Renal cortical epithelial cell (primary cell): ENCODE measurements around the gene SELENOH. TPM values are rescaled to one million over a fixed set of nuclear protein-coding genes. Genes with fewer than 3 reads are reported as not detected.

ENCODE experiments used
- DNase-seq: peaks from one replicate; pipeline ENCODE4 v3.0.0-alpha.2; 2011; ENCODE audit warnings: low read depth
- total RNA-seq: library from RNA; depleted of rRNA; stranded (reverse); fragments of >200 nt; gene quantifications from 2 replicates; pipeline ENCODE4 v1.2.3, GENCODE V29; 2014

The SELENOH gene
- total RNA-seq, 1 donor from 2014 or later = 48.1 TPM

- no peak for DNase-seq
These were observed 5.6 kb downstream of the SELENOH start for GRCh38 chr11:57746920-57747319.

GRCh38 chr11:57751176-57751575, 9.9 kb downstream of the SELENOH start:
- no peak for DNase-seq

DNA sequence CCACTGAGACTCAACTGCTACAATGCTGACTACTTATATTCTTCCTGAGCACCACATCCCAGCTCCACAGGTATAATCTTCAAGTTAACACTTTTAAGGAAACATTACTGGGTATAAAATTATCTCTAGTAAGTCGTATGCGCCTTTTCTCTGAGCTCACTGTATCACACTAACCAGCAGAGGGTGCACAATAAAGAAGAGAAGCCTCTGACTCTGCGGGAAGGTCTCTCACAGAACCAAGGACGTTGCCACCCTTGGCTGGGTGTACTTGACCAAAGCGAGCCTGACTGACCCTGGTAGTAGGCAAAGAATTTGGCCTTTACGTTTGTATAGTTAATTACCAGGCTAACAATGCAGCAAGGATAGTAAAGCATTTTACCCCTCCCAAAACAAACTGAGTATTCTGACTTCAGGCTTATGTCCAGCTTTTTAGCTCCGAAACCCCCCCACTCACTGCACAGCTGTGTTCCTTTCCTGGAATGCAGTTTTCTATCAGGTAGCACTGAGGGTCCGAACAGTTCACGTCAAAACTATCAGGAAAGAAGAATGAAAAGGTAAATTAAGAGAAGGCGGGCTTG, 10.5 kb downstream of the SELENOH start, which contains the start of gene BTBD18:
BTBD18 (minus strand) TSS at position 144 of the 578 bp plus-strand sequence. CDS start 631 bp downstream, outside the sequence.
- peak; percentile 69 for DNase-seq

DNA sequence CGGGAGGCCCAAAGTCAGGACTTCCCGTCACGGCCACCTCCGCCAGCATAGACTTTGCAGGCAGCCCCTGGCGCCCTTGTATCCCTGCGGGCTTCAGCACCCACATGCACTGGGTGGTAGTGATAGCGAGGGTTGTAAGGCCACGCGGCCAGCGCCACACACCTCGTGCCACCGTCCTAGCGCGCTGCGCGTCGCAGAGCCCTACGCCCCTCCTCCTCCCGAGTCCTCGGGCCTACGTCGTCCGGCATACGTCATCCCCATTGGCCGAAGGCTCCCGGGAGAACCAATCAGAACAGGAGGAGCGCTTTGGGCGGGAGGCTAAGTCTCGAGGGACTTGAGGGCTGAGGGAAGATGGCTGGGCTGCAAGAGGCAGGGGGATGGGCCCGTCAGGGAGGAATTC, 11.7 kb downstream of the SELENOH start:
- no peak for DNase-seq

GRCh38 chr11:57758174-57758573, 16.9 kb downstream of the SELENOH start:
- DNase-seq = no peak

- peak; percentile 97 for DNase-seq
These were observed 20.3 kb downstream of the SELENOH start, which contains the start of gene CTNND1 for GRCh38 chr11:57761301-57762234. Gene CTNND1 (plus strand): TSS chr11:57761802. CDS start chr11:57791479, 29,677 bp downstream.

DNA sequence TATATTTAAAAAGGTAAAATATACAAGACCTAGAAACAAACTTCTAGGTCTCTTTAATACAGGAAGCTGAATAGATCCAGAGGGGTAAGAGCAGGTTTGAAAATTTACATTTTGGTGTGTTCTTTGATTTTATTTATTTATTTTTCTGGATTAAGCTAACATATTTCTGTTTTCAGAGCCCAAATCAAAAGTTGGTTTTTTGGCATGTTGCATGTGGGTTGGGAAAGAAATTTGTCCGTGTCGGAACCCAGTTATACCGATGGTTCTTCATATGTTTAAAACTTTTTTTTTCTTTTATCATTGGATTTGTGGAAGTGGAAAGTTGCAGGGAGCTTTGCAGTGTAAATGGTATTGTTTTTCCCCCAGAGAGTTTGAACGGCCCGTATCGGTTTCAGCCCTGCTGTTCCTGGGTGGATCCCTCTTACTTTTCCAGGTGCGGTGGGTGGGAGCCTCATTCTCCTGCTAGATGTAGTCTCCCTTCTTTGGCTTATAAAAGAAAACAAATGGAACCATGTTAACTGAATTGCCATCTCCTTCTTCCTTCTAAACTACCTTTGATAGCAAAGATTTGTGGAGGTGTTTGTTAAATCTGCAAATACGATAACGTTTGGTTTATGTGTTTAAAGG, 21.1 kb downstream of the SELENOH start:
- DNase-seq = no peak

GRCh38 chr11:57763568-57763967, 22.3 kb downstream of the SELENOH start:
- DNase-seq = peak; percentile 72

GRCh38 chr11:57764021-57764420, 22.7 kb downstream of the SELENOH start:
- DNase-seq = no peak

GRCh38 chr11:57764566-57764965, 23.3 kb downstream of the SELENOH start:
- peak; percentile 54 for DNase-seq

- DNase-seq = no peak
These were observed 23.7 kb downstream of the SELENOH start for GRCh38 chr11:57764972-57765371.

DNA sequence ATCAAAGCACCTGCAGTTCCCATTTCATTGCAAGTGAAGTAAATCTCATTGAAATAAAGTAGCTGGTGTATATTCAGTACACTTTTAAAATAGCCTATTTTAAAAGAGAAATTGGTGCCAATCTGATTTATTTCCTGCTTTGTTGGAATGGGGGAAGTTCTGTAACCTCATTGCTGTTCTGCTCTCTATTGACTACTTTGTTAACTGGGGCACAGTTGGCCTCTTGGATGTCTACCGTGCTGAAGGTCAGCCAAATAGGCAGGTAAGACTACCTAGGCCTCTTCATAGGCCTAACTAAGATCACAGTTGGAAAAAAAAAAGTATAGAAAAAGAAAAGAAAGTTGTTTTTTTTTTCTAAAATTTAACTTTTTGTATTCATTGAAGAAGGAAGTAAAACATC, 29.5 kb downstream of the SELENOH start:
- DNase-seq = no peak

DNA sequence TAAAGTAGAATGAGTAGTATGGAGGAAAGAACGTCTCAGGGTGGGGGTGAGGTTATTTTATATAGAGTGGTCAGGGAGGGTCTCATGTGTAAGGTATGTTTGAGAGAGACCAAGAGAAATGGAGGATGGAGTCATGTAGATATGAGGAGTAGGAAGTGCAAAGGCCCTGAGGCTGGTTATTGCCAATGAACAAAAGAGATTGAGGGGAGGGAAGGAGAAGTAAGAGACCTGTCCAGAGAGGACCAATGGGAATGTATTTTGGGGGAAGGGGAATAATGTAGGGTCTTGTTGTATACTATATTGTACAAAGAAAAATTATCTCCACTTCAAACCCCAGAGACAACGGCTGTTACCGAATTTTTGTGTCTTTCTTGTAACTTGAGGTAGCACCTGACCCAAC, 30.1 kb downstream of the SELENOH start:
- DNase-seq = no peak

- DNase-seq = peak; percentile 50
These were observed 31.3 kb downstream of the SELENOH start for GRCh38 chr11:57772562-57772961.

DNA sequence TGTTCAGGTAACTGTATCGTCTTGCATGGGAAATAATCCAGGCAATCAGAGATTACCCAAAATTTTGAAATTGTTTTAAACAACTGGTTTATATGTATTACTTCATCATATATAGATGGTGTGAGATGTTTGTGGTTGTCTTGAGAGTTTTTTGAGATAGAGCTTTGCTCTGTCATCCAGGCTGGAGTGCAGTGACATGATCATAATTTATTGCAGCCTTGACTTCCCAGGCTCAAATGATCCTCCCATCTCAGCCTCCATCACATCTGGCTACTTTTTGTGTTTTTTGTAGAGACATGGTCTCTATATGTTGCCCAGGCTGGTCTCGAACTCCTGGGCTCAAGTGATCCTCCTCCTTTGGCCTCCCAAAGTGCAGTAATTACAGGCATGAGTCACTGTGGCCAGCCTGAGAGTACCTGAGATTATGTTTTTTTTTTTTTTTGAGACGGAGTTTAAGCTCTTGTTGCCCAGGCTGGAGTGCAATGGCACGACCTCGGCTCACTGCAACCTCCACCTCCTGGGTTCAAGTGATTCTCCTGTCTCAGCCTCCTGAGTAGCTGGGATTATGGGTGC, 31.8 kb downstream of the SELENOH start:
- DNase-seq = no peak

GRCh38 chr11:57775491-57775890, 34.2 kb downstream of the SELENOH start:
- no peak for DNase-seq

DNA sequence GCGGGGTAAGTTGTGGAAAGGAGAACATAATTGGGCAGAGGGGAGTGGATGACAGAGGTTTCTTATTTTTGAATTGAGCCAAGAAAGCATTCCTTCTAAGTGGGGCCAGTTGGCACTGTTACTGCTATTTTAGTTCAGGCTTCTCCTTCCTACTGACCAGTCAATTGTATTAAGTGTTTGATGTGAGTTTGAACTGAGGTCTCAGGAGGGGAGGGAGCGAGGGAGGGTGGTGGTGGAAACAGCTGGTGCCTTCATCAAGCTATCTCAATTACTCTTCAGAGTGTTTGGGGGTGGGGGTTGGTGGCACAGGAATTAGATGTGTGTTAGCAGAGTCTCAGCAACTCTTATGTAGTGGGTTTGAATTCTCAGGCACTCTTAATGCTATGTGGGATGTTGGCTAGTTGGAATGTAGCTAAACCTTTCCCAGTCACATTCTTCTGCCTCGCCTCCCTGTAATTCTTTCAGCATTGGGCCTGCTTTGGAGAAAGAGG, 34.8 kb downstream of the SELENOH start:
- DNase-seq = peak; percentile 79

DNA sequence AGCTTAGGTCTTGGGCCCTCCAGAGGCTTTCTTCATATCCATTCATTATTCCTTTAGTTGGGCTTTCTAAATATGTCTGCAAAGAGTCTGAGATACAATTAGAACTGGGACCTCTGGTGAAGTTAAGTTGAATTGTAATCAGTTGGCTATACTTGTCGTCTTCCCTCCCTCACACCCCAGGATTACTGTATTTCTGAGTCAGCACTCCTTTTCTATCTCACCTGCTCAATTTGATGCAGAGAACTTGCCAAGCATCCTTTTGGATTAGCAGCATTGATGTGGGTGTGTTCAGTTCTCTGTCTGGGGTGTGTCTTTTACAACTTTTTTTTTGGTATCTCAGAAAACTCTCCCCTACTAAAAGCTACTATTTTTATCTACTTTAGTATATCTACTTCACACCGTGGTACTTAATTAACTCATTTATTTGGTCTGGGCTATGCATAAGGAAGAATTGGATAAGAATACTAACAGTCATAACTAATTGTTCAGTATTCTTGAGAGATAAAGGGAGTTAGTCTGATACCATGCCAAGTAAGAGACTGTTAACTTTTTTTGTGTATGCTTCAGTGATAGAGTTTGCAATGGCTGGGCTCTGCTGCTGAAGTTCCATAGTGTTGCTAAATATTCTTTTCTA, 35.4 kb downstream of the SELENOH start:
- no peak for DNase-seq

GRCh38 chr11:57777969-57778317, 36.7 kb downstream of the SELENOH start:
- DNase-seq = peak; percentile 86

DNA sequence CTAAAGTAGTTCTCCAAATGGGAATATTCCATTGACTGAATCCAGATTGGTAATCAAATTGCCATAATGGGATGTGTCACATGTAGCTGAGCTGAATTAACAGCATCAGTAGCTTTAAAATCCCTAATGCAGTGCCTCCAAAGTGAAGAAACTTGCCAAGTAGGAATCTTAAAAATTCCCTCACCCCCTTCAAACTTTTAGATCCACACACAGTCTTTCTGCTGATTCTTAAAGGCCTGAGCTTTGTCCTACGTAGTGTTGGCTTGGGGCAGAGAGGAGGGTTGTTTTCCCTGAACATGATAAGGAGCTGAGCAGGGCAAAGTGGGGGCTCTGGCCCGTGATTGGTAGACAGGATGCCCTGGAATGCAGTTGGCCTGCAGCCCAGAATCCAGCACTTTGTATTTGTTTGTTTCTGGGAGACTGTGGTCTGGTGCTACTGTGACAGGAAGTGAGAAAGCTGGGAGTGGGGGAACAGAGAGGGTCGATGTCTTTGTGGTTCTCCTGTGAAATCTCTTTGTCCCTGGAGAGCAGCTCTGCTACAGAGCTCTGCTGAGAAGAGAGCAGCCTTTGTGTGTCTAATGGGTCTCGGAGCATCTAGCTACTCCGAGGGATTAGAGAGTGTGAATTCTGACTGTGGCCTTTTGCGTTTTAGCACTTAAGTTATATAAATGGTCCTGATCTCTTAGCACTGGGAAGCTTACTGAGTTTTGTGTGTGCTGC, 37.2 kb downstream of the SELENOH start:
- peak; percentile 99 for DNase-seq

DNA sequence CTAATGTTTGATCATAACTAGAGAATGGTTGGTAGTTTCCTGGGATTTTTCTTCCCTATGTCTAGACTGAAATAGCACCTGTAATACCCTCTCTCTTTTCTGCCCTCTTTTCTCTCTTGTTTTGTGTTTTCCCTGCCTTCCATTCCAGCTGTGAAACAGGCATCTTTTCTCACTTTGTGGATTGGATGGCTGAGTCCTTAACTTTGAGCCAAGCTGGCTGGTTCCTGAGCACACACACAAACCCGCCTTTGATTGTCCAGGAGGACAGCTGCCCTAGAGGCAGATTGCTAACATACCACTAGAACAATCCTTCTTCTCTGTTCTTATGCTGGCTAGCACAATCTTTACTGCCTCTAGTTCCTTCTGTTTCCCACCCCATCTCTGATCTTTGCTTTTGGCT, 38.0 kb downstream of the SELENOH start:
- peak; percentile 88 for DNase-seq
